Measurements from ENCODE around the gene PDZD4.

PDZD4 gene

DNA sequence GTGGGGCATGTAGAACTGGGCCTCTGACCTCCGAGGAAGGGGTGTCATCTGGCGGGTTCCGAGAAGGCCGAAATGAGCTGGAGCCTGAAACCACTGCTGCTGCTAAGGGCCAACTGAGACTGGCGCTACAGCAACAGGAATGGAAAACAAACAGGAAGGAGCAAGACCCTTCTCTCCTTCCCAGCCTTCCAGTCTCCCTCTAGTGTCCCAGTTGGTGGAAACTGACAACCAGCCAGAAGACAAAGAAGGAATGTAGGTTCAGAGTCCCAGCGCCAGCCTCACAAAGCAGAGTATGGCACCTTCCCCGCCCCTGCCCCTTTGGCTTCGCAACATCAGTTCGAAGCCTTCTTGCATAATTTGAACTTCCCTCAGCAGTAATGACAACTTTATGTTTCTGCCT is 24.4 kb upstream of the PDZD4 start:
- no peak overlapping the region for H3K9ac ChIP-seq (ENCODE audit: low read length)
- H3K9me3 ChIP-seq (ENCODE audit: insufficient read depth, low read length): no peaks in the 10 kb centered on the region
- H3K4me3 ChIP-seq (ENCODE audit: low read length): no peak overlapping the region
- H3K36me3 ChIP-seq (replicated peaks; ENCODE audit: low read depth, low read length): no peaks in the 10 kb centered on the region
- no peaks in the 10 kb centered on the region for H4K20me1 ChIP-seq (ENCODE audit: insufficient read depth, low read length)
- no peaks in the 10 kb centered on the region for H3K4me1 ChIP-seq (ENCODE audit: low read length)
- H2AFZ ChIP-seq (ENCODE audit: low read depth, low read length): no peak overlapping the region
- no peak overlapping the region for H3K27ac ChIP-seq (ENCODE audit: low read length)
- H3K79me2 ChIP-seq (ENCODE audit: low read length): no peaks in the 10 kb centered on the region
- H3K27me3 ChIP-seq (ENCODE audit: low read depth, low read length): peaks cover 8% of the 10 kb centered on the region; the same call in 1 of the 2 replicates
- H3K4me2 ChIP-seq (ENCODE audit: low read length): no peak overlapping the region
- TF ChIP-seq, protein P1, sequence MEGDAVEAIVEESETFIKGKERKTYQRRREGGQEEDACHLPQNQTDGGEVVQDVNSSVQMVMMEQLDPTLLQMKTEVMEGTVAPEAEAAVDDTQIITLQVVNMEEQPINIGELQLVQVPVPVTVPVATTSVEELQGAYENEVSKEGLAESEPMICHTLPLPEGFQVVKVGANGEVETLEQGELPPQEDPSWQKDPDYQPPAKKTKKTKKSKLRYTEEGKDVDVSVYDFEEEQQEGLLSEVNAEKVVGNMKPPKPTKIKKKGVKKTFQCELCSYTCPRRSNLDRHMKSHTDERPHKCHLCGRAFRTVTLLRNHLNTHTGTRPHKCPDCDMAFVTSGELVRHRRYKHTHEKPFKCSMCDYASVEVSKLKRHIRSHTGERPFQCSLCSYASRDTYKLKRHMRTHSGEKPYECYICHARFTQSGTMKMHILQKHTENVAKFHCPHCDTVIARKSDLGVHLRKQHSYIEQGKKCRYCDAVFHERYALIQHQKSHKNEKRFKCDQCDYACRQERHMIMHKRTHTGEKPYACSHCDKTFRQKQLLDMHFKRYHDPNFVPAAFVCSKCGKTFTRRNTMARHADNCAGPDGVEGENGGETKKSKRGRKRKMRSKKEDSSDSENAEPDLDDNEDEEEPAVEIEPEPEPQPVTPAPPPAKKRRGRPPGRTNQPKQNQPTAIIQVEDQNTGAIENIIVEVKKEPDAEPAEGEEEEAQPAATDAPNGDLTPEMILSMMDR (IDR thresholded peaks at IDR 0.05; ENCODE audit: low read depth, low read length): no peak
- no peak for TF ChIP-seq EZH2phosphoT487 (IDR thresholded peaks at IDR 0.05; ENCODE audit: low read depth)

DNA sequence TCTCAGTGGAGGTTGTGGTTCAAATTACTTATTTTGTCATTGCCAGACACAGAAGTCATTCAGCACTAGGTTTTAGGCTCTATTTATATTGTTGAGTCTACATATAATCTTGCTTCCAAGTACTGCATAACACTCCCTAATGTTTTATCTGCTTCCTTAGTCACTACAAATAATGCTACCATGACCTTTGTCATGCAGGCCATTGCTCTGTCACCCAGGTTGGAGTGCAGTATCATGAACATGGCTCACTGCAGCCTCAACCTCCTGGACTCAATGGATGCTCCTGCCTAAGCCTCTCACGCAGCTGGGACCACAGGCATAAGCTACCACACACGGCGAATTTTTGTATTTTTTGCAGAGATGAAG is 23.5 kb upstream of the PDZD4 start:
- H3K27ac ChIP-seq (ENCODE audit: low read length): no peak overlapping the region
- no peaks in the 10 kb centered on the region for H4K20me1 ChIP-seq (ENCODE audit: insufficient read depth, low read length)
- H3K27me3 ChIP-seq (ENCODE audit: low read depth, low read length): peaks cover 8% of the 10 kb centered on the region; the same call in 1 of the 2 replicates
- H3K79me2 ChIP-seq (ENCODE audit: low read length): no peaks in the 10 kb centered on the region
- H3K36me3 ChIP-seq (replicated peaks; ENCODE audit: low read depth, low read length): no peaks in the 10 kb centered on the region
- no peak overlapping the region for H3K4me3 ChIP-seq (ENCODE audit: low read length)
- H3K9ac ChIP-seq (ENCODE audit: low read length): no peak overlapping the region
- no peaks in the 10 kb centered on the region for H3K9me3 ChIP-seq (ENCODE audit: insufficient read depth, low read length)
- H3K4me2 ChIP-seq (ENCODE audit: low read length): no peak overlapping the region
- no peak for TF ChIP-seq EZH2phosphoT487 (IDR thresholded peaks at IDR 0.05; ENCODE audit: low read depth)
- TF ChIP-seq, protein P1 (IDR thresholded peaks at IDR 0.05; ENCODE audit: low read depth, low read length): no peak
- H3K4me1 ChIP-seq (ENCODE audit: low read length): no peaks in the 10 kb centered on the region
- no peak overlapping the region for H2AFZ ChIP-seq (ENCODE audit: low read depth, low read length)

DNA sequence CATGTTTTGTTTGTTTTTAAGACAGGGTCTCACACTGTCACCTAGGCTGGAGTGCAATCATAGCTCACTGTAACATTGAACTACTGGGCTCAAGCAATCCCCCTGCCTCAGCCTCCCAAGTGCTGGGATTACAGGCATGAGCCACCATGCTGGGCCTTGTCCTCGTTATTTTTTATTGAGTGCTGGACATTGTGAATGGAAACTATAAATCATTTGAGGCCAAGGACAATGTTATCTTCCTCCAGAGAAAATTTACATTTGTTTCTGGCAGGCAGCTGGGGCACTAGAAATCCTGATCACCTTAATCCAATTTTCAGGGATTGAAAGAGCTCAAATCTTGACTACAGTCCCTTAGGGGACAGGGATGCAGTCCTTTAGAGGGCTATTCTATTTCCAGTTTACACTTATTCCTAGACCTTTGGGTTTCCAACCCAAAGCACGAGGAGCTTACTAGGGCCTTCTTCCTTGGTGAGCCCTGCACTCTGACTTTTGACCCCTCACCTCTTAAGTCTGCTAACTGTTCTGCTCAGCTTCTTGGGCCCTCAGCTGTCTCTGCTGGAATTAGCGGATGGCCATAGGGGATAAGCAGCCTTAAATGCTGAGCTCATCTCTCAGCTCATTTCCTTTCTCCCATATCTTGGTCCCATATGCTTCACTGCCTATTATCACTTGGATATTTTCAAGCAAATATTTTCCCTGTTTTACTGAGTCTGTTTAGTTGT is 23.0 kb upstream of the PDZD4 start:
- Histone ChIP-seq H3K36me3 (replicated peaks; ENCODE audit: low read depth, low read length) (no peaks in the 10 kb centered on the region), H3K27me3 (ENCODE audit: low read depth, low read length) (peaks cover 8% of the 10 kb centered on the region; the same call in 1 of the 2 replicates), H2AFZ (ENCODE audit: low read depth, low read length) (no peak overlapping the region), H4K20me1 (ENCODE audit: insufficient read depth, low read length) (no peaks in the 10 kb centered on the region), H3K9ac (ENCODE audit: low read length) (no peak overlapping the region), H3K9me3 (ENCODE audit: insufficient read depth, low read length) (no peaks in the 10 kb centered on the region), H3K4me3 (ENCODE audit: low read length) (no peak overlapping the region), H3K4me2 (ENCODE audit: low read length) (no peak overlapping the region), H3K4me1 (ENCODE audit: low read length) (no peaks in the 10 kb centered on the region), H3K27ac (ENCODE audit: low read length) (no peak overlapping the region), H3K79me2 (ENCODE audit: low read length) (no peaks in the 10 kb centered on the region)
- TF ChIP-seq, protein P1 (IDR thresholded peaks at IDR 0.05; ENCODE audit: low read depth, low read length): no peak
- no peak for TF ChIP-seq EZH2phosphoT487 (IDR thresholded peaks at IDR 0.05; ENCODE audit: low read depth)

- Histone ChIP-seq H3K27me3 (ENCODE audit: low read depth, low read length) (peaks cover 8% of the 10 kb centered on the region; the same call in 1 of the 2 replicates), H3K9ac (ENCODE audit: low read length) (no peak overlapping the region), H3K9me3 (ENCODE audit: insufficient read depth, low read length) (no peaks in the 10 kb centered on the region), H3K79me2 (ENCODE audit: low read length) (no peaks in the 10 kb centered on the region), H3K27ac (ENCODE audit: low read length) (no peak overlapping the region), H3K4me1 (ENCODE audit: low read length) (no peaks in the 10 kb centered on the region), H2AFZ (ENCODE audit: low read depth, low read length) (no peak overlapping the region), H3K36me3 (replicated peaks; ENCODE audit: low read depth, low read length) (no peaks in the 10 kb centered on the region), H4K20me1 (ENCODE audit: insufficient read depth, low read length) (no peaks in the 10 kb centered on the region), H3K4me3 (ENCODE audit: low read length) (no peak overlapping the region), H3K4me2 (ENCODE audit: low read length) (no peak overlapping the region)
- TF ChIP-seq, protein P1 (IDR thresholded peaks at IDR 0.05; ENCODE audit: low read depth, low read length): no peak
- TF ChIP-seq EZH2phosphoT487 (IDR thresholded peaks at IDR 0.05; ENCODE audit: low read depth): no peak
Measured at GRCh38 chrX:153851981-153852380, 21.6 kb upstream of the PDZD4 start.
